ENCODE results near the gene MUSTN1.

DNA sequence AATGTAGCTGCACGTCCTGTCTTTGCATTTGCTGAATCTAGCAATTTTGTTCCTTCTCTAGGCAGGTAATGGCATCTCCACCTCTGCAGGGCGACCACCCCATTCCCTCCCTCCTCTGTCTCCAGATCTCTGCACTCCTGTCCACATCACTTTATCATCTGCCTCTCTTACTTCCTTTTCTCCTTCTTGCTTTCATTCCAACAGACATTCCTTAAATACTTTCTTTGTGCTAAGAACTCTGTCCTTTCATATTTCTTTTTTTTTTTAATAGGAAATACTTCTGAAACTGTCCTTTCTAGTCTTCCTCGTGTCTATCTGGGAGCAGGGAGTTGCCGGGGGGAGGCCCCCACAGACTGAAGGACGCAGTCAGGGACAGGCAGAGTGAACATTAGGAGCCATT lies 33.0 kb downstream of the MUSTN1 start:
- TF ChIP-seq CTCF (IDR thresholded peaks at IDR 0.05) (no peak), POLR2A (IDR thresholded peaks at IDR 0.05) (no peak)

All from testis (tissue), 2 donors.